ENCODE results near the gene WDR59. TPM values are rescaled to one million over a fixed set of nuclear protein-coding genes. Genes with fewer than 3 reads are reported as not detected.
"Not testable (repeated sequence)": the region's sequence is repeated elsewhere in the genome, so short reads cannot be mapped to it uniquely, and the experiment has no call there.

Gene WDR59
- total and polyA plus RNA-seq, 9 of the 15 experiments (the other 6 are each of a cell fraction or from before 2014, with no cell fraction given), result 12.7 to 126 (median 34.7) TPM

DNA sequence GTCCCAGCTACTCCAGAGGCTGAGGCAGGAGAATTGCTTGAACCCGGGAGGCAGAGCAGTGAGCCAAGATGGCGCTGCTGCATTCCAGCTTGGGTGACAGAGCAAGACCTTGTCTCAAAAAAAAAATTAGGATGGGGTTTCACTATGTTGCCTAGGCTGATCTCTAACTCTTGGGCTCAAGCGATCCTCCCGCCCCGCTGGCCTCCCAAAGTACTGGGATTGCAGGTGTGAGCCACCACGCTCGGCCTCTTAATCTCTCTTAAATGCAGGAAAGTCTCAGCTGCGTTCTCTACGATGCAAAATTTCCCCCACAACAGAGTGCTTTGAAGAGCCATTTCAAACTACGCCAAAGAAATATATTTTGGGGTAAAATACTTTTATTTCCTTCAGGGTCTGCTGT lies 5.9 kb upstream of the WDR59 start:
- H3K4me3 ChIP-seq, result no peak overlapping the region
- intact Hi-C loops (cut with micrococcal nuclease) (no loop called here), in situ Hi-C loops (cut with MboI) (loop anchor here (5.0 kb wide), 1 partner anchor 116 kb away; no protein-coding TSS in a partner anchor)
- no peak overlapping the region; a peak in 1 of 4 replicates for H3K9ac ChIP-seq (ENCODE audit: insufficient read depth in 1 of 2, low read depth in 2 of 2, low read length in 2 of 2)
- no peaks in the 10 kb centered on the region for H3K36me3 ChIP-seq (ENCODE audit: control insufficient read depth, insufficient read depth, low read length)
- H3K27ac ChIP-seq (ENCODE audit: extremely low read depth, low read depth, low read length), result no peak overlapping the region
- POLR2A ChIA-PET, result no interaction called here
- no peaks in the 10 kb centered on the region for H3K9me3 ChIP-seq (replicated peaks; ENCODE audit: control insufficient read depth, insufficient read depth, low read depth, low read length)
- no peak overlapping the region for H2AFZ ChIP-seq (ENCODE audit: low read depth, low read length)
- no peaks in the 10 kb centered on the region for H4K20me1 ChIP-seq (replicated peaks; ENCODE audit: control insufficient read depth, insufficient read depth, low read length)
- H3K27me3 ChIP-seq (ENCODE audit: control insufficient read depth in 2 of 2, insufficient read depth in 2 of 2, low read length in 2 of 2), result no peaks in the 10 kb centered on the region
- TF ChIP-seq, protein P1, sequence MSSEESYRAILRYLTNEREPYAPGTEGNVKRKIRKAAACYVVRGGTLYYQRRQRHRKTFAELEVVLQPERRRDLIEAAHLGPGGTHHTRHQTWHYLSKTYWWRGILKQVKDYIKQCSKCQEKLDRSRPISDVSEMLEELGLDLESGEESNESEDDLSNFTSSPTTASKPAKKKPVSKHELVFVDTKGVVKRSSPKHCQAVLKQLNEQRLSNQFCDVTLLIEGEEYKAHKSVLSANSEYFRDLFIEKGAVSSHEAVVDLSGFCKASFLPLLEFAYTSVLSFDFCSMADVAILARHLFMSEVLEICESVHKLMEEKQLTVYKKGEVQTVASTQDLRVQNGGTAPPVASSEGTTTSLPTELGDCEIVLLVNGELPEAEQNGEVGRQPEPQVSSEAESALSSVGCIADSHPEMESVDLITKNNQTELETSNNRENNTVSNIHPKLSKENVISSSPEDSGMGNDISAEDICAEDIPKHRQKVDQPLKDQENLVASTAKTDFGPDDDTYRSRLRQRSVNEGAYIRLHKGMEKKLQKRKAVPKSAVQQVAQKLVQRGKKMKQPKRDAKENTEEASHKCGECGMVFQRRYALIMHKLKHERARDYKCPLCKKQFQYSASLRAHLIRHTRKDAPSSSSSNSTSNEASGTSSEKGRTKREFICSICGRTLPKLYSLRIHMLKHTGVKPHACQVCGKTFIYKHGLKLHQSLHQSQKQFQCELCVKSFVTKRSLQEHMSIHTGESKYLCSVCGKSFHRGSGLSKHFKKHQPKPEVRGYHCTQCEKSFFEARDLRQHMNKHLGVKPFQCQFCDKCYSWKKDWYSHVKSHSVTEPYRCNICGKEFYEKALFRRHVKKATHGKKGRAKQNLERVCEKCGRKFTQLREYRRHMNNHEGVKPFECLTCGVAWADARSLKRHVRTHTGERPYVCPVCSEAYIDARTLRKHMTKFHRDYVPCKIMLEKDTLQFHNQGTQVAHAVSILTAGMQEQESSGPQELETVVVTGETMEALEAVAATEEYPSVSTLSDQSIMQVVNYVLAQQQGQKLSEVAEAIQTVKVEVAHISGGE (CRISPR knock-in tag; IDR thresholded peaks at IDR 0.05), result 0 out of 6 replicates have a peak, but pooled peaks of 1 of the 3 experiments have one; percentile 1
- no peak for TF ChIP-seq SRSF7 (optimal IDR thresholded peaks at IDR 0.05; ENCODE audit: low read depth, low read length)
- no peaks in the 10 kb centered on the region for H3K79me2 ChIP-seq (ENCODE audit: control insufficient read depth, insufficient read depth, low read length)
- H3K4me2 ChIP-seq (ENCODE audit: insufficient read depth, low read length), result no peak overlapping the region
- WGBS (ENCODE audit: insufficient coverage, low coverage, missing lambda C conversion rate), result 91% methylated on average over 10 of the region's 10 CpGs
- H3K9me1 ChIP-seq (ENCODE audit: control insufficient read depth, insufficient read depth, low read length), result no peaks in the 10 kb centered on the region
- DNase-seq (ENCODE audit: extremely low read depth in 1 of 4, low spot score in 3 of 4), result no peak
- CTCF ChIA-PET (ENCODE audit: low intra/inter-chr PET ratio), result no interaction called here
- BruUV-seq (replicated peaks), result no TSS peak
- H3K4me1 ChIP-seq (replicated peaks in 1 of 2; ENCODE audit: control insufficient read depth in 2 of 2, insufficient read depth in 2 of 2, low read length in 2 of 2), result peaks cover 37 to 39% of the 10 kb centered on the region in 2 experiments
- no peak for ATAC-seq
- no peak for FAIRE-seq

DNA sequence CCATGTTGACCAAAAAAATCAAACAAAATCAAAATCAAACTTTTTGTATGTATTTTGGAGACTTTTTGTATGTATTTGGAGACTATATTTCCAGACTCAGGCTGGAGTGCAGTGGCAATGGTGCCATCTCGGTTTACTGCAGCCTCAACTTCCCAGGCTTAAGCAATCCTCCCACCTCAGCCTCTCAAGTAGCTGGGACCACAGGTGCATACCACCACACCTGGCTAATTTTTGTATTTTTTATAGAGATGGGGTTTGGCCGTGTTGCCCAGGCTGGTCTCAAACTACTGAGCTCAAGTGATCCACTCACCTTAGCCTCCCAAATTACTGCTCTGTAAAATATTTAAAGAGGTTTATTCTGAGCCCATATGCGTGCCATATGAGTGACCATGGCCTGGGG lies 4.9 kb upstream of the WDR59 start:
- H3K9me1 ChIP-seq (ENCODE audit: control insufficient read depth, insufficient read depth, low read length); H3K79me2 ChIP-seq (ENCODE audit: control insufficient read depth, insufficient read depth, low read length); POLR2A ChIA-PET; H3K9me3 ChIP-seq (replicated peaks; ENCODE audit: control insufficient read depth, insufficient read depth, low read depth, low read length); DNase-seq (ENCODE audit: extremely low read depth in 1 of 4, low spot score in 3 of 4); H3K27ac ChIP-seq (ENCODE audit: extremely low read depth, low read depth, low read length); H3K27me3 ChIP-seq (ENCODE audit: control insufficient read depth in 2 of 2, insufficient read depth in 2 of 2, low read length in 2 of 2); H3K4me2 ChIP-seq (ENCODE audit: insufficient read depth, low read length); ATAC-seq; H3K36me3 ChIP-seq (ENCODE audit: control insufficient read depth, insufficient read depth, low read length); H4K20me1 ChIP-seq (replicated peaks; ENCODE audit: control insufficient read depth, insufficient read depth, low read length); H3K9ac ChIP-seq (ENCODE audit: insufficient read depth in 1 of 2, low read depth in 2 of 2, low read length in 2 of 2); intact Hi-C loops (cut with micrococcal nuclease); H3K4me3 ChIP-seq; FAIRE-seq; H2AFZ ChIP-seq (ENCODE audit: low read depth, low read length); CTCF ChIA-PET (ENCODE audit: low intra/inter-chr PET ratio); BruUV-seq (replicated peaks): not testable (repeated sequence)
- in situ Hi-C loops (cut with MboI), result loop anchor here (5.0 kb wide), 1 partner anchor 117 kb away; no protein-coding TSS in a partner anchor
- 83% methylated on average over 3 of the region's 3 CpGs for WGBS (ENCODE audit: insufficient coverage, low coverage, missing lambda C conversion rate)
- peaks cover 37 to 39% of the 10 kb centered on the region in 2 experiments for H3K4me1 ChIP-seq (replicated peaks in 1 of 2; ENCODE audit: control insufficient read depth in 2 of 2, insufficient read depth in 2 of 2, low read length in 2 of 2)
